Keratinocyte (primary cell): Measurements from ENCODE around the gene CABP2. TPM values are rescaled to one million over a fixed set of nuclear protein-coding genes. Genes with fewer than 3 reads are reported as not detected.
A peak's percentile ranks its signal among the peaks of the same experiment; 100 is the strongest.

ENCODE experiments used
- DNase-seq: peaks from one replicate; pipeline ENCODE4 v3.0.0-alpha.2; 2011; ENCODE audit warnings: low read depth, missing footprints, low spot score
- FAIRE-seq: peaks from 2 replicates; lab custom pipeline; 2011; peaks lifted over from hg19 to GRCh38; lab: Jason Lieb, UNC
- H2AFZ ChIP-seq: 2 replicates; pipeline ENCODE4 v1.6.0; 2012; ENCODE audit warnings: low read length, control low read depth, inconsistent platforms; ENCODE audit not compliant: control insufficient read depth
- H3K27ac ChIP-seq: 2 replicates; pipeline ENCODE4 v1.5.1; 2011; ENCODE audit warnings: low read length; ENCODE audit not compliant: control insufficient read depth, insufficient read depth
- H3K27me3 ChIP-seq: 3 replicates; pipeline ENCODE4 v1.6.0; 2011; ENCODE audit warnings: low read length; ENCODE audit not compliant: control insufficient read depth, insufficient read depth; ENCODE audit errors: extremely low read depth
- H3K36me3 ChIP-seq, 2 experiments: 2 replicates in 1 of 2; 3 replicates in 1 of 2; pipeline ENCODE4 v1.5.1; 2011; ENCODE audit warnings: low read length in 2 of 2, mild to moderate bottlenecking in 1 of 2; ENCODE audit not compliant: control insufficient read depth in 2 of 2, insufficient read depth in 2 of 2; ENCODE audit errors: extremely low read depth in 1 of 2
- H3K4me1 ChIP-seq: 3 replicates; pipeline ENCODE4 v1.5.1; 2011; ENCODE audit warnings: low read length; ENCODE audit not compliant: control insufficient read depth, insufficient read depth; ENCODE audit errors: extremely low read depth
- H3K4me2 ChIP-seq: 3 replicates; pipeline ENCODE4 v1.6.0; 2011; ENCODE audit warnings: low read depth, low read length; ENCODE audit not compliant: control insufficient read depth, insufficient read depth; ENCODE audit errors: extremely low read depth
- H3K4me3 ChIP-seq, 3 experiments: fragments of 200-600 bp in 1 of 3; sonication (generic) in 1 of 3; 2 replicates in 2 of 3; 3 replicates in 1 of 3; pipeline ENCODE4 v1.5.1; 2011 to 2016; ENCODE audit warnings: low read length in 3 of 3, mild to moderate bottlenecking in 3 of 3, control low read depth in 2 of 3, inconsistent platforms in 1 of 3, low read depth in 1 of 3, mixed read lengths in 1 of 3, mixed run types in 1 of 3, moderate library complexity in 1 of 3; ENCODE audit not compliant: control insufficient read depth in 2 of 3, insufficient read depth in 2 of 3; ENCODE audit errors: extremely low read depth in 1 of 3
- H3K79me2 ChIP-seq: 2 replicates; pipeline ENCODE4 v1.6.0; 2012; ENCODE audit warnings: low read length; ENCODE audit not compliant: control insufficient read depth, insufficient read depth
- H3K9ac ChIP-seq: 3 replicates; pipeline ENCODE4 v1.6.0; 2011; ENCODE audit warnings: low read length; ENCODE audit not compliant: control insufficient read depth, insufficient read depth; ENCODE audit errors: extremely low read depth
- H3K9me1 ChIP-seq: 3 replicates; pipeline ENCODE4 v1.6.0; 2011; ENCODE audit warnings: low read length; ENCODE audit not compliant: control insufficient read depth, insufficient read depth; ENCODE audit errors: extremely low read depth
- H3K9me3 ChIP-seq: 2 replicates; pipeline ENCODE4 v1.5.1; 2012; ENCODE audit warnings: low read depth, low read length; ENCODE audit not compliant: control insufficient read depth
- H4K20me1 ChIP-seq: 3 replicates; pipeline ENCODE4 v1.6.0; 2011; ENCODE audit warnings: low read length; ENCODE audit not compliant: control insufficient read depth, insufficient read depth; ENCODE audit errors: extremely low read depth
- CTCF ChIP-seq, 3 experiments: IDR thresholded peaks in 1 of 3; conservative IDR thresholded peaks in 1 of 3; optimal IDR thresholded peaks in 1 of 3; 2 replicates in 2 of 3; 3 replicates in 1 of 3; pipeline versions ENCODE3 to v1.5.1; 2011; ENCODE audit warnings: low read length in 3 of 3, mild to moderate bottlenecking in 3 of 3, moderate library complexity in 2 of 3, control low read depth in 1 of 3, inconsistent platforms in 1 of 3; ENCODE audit not compliant: insufficient read depth in 2 of 3; ENCODE audit errors: extremely low read depth in 1 of 3
- EZH2 ChIP-seq: IDR thresholded peaks from one replicate; pipeline ENCODE4 v1.6.1; 2012; ENCODE audit warnings: inconsistent platforms, mild to moderate bottlenecking, low read length, moderate library complexity
- dilution Hi-C: fragments of 300-500 bp; cut with MboI; formaldehyde crosslinking; loops from one replicate; pipeline ENCODE4 v1.7.0; 2020; ENCODE audit warnings: low sequenced_read_pairs; ENCODE audit not compliant: extremely low pct_ligation_motif_present
- polyA plus RNA-seq, 5 experiments: library from polyadenylated mRNA; depleted of rRNA in 3 of 5; stranded (reverse) in 3 of 5; stranded (forward) in 1 of 5; unstranded in 1 of 5; fragments of >200 nt; gene quantifications; 1 replicate in 1 of 5; 2 replicates in 3 of 5; 3 replicates in 1 of 5; pipeline versions ENCODE4 v1.2.1 to v1.2.3, GENCODE V29; 2011 to 2012; ENCODE audit warnings: missing spikeins in 2 of 5, low read depth in 1 of 5, low replicate concordance in 1 of 5

CABP2 gene
- polyA plus RNA-seq, 1 donor (not counting 4 experiments of a cell fraction or from before 2014, with no cell fraction given) = not detected

DNA sequence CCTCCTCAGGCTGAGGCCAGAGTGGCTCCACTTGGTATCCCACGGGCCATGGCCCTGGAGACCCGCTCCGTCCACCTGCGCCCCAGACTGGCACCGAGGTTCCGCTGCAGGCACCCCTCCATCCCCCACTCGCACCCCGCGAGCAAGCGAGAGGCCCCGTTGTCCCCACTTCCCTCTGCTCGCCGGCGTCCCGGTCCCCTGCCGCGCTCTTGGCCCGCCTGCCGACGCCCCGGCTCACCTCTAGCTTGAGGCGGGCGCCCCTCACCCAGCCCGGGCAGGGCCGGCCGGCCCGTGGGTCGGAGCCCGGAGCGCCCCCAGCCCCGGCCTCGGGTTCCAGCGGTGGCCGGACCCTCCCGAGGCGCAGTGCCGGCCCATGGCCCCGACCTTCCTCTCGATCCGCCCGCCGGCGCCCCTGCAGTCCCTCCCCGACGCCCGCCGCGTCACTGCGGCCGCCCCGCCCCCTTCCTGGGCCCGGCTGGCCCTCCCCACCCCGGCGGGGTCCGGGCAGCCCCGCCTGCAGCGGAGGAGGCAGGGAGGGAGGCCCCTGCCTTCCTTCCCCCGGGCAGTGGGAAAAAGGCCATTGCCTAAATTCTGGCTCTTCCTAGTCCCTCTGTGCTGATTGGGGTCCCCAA lies 18.2 kb downstream of the CABP2 start, which contains the start of gene PITPNM1:
Gene PITPNM1 (minus strand): TSS at position 414 of the 632 bp plus-strand sequence. CDS start 1,183 bp downstream, outside the sequence.
- Histone ChIP-seq H3K36me3 (peaks cover 5 to 11% of the 10 kb centered on the region in 2 experiments), H2AFZ (peak within 1 kb of the TSS; percentile 49), H3K4me1 (peaks cover 27% of the 10 kb centered on the region), H3K27ac (peak within 1 kb of the TSS; percentile 79), H3K9me3 (no peaks in the 10 kb centered on the region), H3K4me3 (peak within 1 kb of the TSS; percentile 82 to 92 (median 89)), H3K79me2 (peaks cover 15% of the 10 kb centered on the region), H4K20me1 (no peaks in the 10 kb centered on the region), H3K27me3 (no peaks in the 10 kb centered on the region), H3K9ac (peak within 1 kb of the TSS; percentile 73), H3K4me2 (peak within 1 kb of the TSS; percentile 87), H3K9me1 (no peaks in the 10 kb centered on the region)
- TF ChIP-seq CTCF (optimal IDR thresholded peaks at IDR 0.05 in 1 of 3, IDR thresholded peaks at IDR 0.05 in 1 of 3, conservative IDR thresholded peaks at IDR 0.05 in 1 of 3; ENCODE audit: extremely low read depth in 1 of 3, insufficient read depth in 2 of 3, low read length in 3 of 3) = no peak
- TF ChIP-seq EZH2 = no peak
- no peak for FAIRE-seq
- dilution Hi-C loops = no loop called here
- no peak for DNase-seq

- Histone ChIP-seq H3K27ac (peak overlapping the region; percentile 31), H4K20me1 (no peaks in the 10 kb centered on the region), H2AFZ (peak overlapping the region; percentile 49), H3K36me3 (peaks cover 9 to 14% of the 10 kb centered on the region in 2 experiments), H3K9ac (peak overlapping the region; percentile 73), H3K9me3 (no peaks in the 10 kb centered on the region), H3K27me3 (no peaks in the 10 kb centered on the region), H3K4me1 (peaks cover 27% of the 10 kb centered on the region), H3K9me1 (no peaks in the 10 kb centered on the region), H3K4me3 (peak overlapping the region; percentile 82 to 92 (median 89)), H3K79me2 (peaks cover 15% of the 10 kb centered on the region), H3K4me2 (peak overlapping the region; percentile 87)
- dilution Hi-C loops = no loop called here
- TF ChIP-seq EZH2 (no peak), CTCF (optimal IDR thresholded peaks at IDR 0.05 in 1 of 3, IDR thresholded peaks at IDR 0.05 in 1 of 3, conservative IDR thresholded peaks at IDR 0.05 in 1 of 3; ENCODE audit: extremely low read depth in 1 of 3, insufficient read depth in 2 of 3, low read length in 3 of 3) (no peak)
- no peak for FAIRE-seq
- DNase-seq = no peak
Observed at GRCh38 chr11:67504005-67504949, 19.0 kb downstream of the CABP2 start.
